ENCODE results near the gene DBF4B. TPM values are rescaled to one million over a fixed set of nuclear protein-coding genes. Genes with fewer than 3 reads are reported as not detected.
A peak's percentile ranks its signal among the peaks of the same experiment; 100 is the strongest.

Gene DBF4B
- total and polyA plus RNA-seq, 10 of the 15 experiments (the other 5 are each of a cell fraction or from before 2014, with no cell fraction given): 2.4 to 24.6 (median 16.9) TPM

GRCh38 chr17:44688200-44688599 lies 20.3 kb upstream of the DBF4B start:
- H2AFZ ChIP-seq (ENCODE audit: control insufficient read depth, low read depth, low read length): no peak overlapping the region
- WGBS (ENCODE audit: insufficient coverage, insufficient replicate concordance, low lambda C conversion rate, missing lambda C conversion rate): 97% methylated on average over 2 of the region's 2 CpGs
- intact Hi-C loops (cut with micrococcal nuclease; ENCODE audit: unreplicated experiment) (no loop called here), in situ Hi-C loops (cut with MboI) (no loop called here)
- H3K4me3 ChIP-seq: peak overlapping the region; percentile 96
- no peaks in the 10 kb centered on the region for H3K9me3 ChIP-seq (replicated peaks; ENCODE audit: control insufficient read depth, insufficient read depth, low read length)
- H3K9ac ChIP-seq (ENCODE audit: control insufficient read depth, insufficient read depth, low read length): no peak overlapping the region
- H3K36me3 ChIP-seq (ENCODE audit: control insufficient read depth in 2 of 2, insufficient read depth in 2 of 2, low read length in 1 of 2): peaks cover 0 to 8% of the 10 kb centered on the region in 2 experiments; a peak in 1 of 4 replicates
- H3K79me2 ChIP-seq (ENCODE audit: control insufficient read depth, insufficient read depth, low read length): peaks cover 18% of the 10 kb centered on the region
- H3K4me1 ChIP-seq (ENCODE audit: control insufficient read depth, insufficient read depth, low read length): peaks cover 3% of the 10 kb centered on the region
- no peaks in the 10 kb centered on the region for H4K20me1 ChIP-seq (ENCODE audit: control insufficient read depth, insufficient read depth)
- no TSS peak for BruUV-seq (replicated peaks)
- ATAC-seq: no peak
- H3K27ac ChIP-seq (ENCODE audit: control insufficient read depth, insufficient read depth): no peak overlapping the region
- RAD21 ChIA-PET (ENCODE audit: unreplicated experiment): interaction anchor here (1.0 kb wide), 1 partner anchor 155 kb away, joined by 4 read pairs; no protein-coding TSS in a partner anchor
- DNase-seq (ENCODE audit: low read depth, low spot score): no peak
- no peaks in the 10 kb centered on the region for H3K27me3 ChIP-seq (replicated peaks in 1 of 2; ENCODE audit: control insufficient read depth in 2 of 2, insufficient read depth in 2 of 2, low read length in 1 of 2)
- SMC1A ChIA-PET (ENCODE audit: uncharacterized antibody, unreplicated experiment): interaction anchor here (0.5 to 1.7 kb wide), 3 partner anchors 16 to 165 kb away, joined by 3 to 5 read pairs (median 4); no protein-coding TSS in a partner anchor
- no peak for FAIRE-seq
- H3K4me2 ChIP-seq (ENCODE audit: control insufficient read depth, insufficient read depth): peak overlapping the region; percentile 48
- POLR2A ChIA-PET: interaction anchor here (0.5 to 0.9 kb wide), 2 partner anchors 10 to 424 kb away, joined by 4 to 5 read pairs; no protein-coding TSS in a partner anchor
- CTCF ChIA-PET: interaction anchor here (1.3 to 2.3 kb wide), 3 partner anchors 15 to 155 kb away, joined by 5 to 10 read pairs (median 9); partner anchors contain the start of gene DBF4B
- TF ChIP-seq RBBP5 (conservative IDR thresholded peaks at IDR 0.05) (no peak), RAD21 (IDR thresholded peaks at IDR 0.05; ENCODE audit: insufficient read depth, low read depth, low read length) (no peak), NFYB (IDR thresholded peaks at IDR 0.05; ENCODE audit: insufficient read depth, low read depth, low read length) (no peak), SMC3 (IDR thresholded peaks at IDR 0.05; ENCODE audit: borderline replicate concordance, low read length) (no peak), FOXM1 (IDR thresholded peaks at IDR 0.05; ENCODE audit: low read depth, low read length) (no peak), RELB (IDR thresholded peaks at IDR 0.05; ENCODE audit: low read depth) (no peak), YY1 (IDR thresholded peaks at IDR 0.05; ENCODE audit: low read depth, low read length) (no peak), TCF12 (IDR thresholded peaks at IDR 0.05; ENCODE audit: low read depth, low read length) (no peak), HDAC2 (IDR thresholded peaks at IDR 0.05) (no peak), SIN3A (IDR thresholded peaks at IDR 0.05; ENCODE audit: low read depth, low read length) (no peak), RCOR1 (conservative IDR thresholded peaks at IDR 0.05; ENCODE audit: low read depth, low read length) (no peak), SRF (IDR thresholded peaks at IDR 0.05; ENCODE audit: low read depth in 2 of 2, low read length in 2 of 2) (no peak)
- TF ChIP-seq, protein P1, sequence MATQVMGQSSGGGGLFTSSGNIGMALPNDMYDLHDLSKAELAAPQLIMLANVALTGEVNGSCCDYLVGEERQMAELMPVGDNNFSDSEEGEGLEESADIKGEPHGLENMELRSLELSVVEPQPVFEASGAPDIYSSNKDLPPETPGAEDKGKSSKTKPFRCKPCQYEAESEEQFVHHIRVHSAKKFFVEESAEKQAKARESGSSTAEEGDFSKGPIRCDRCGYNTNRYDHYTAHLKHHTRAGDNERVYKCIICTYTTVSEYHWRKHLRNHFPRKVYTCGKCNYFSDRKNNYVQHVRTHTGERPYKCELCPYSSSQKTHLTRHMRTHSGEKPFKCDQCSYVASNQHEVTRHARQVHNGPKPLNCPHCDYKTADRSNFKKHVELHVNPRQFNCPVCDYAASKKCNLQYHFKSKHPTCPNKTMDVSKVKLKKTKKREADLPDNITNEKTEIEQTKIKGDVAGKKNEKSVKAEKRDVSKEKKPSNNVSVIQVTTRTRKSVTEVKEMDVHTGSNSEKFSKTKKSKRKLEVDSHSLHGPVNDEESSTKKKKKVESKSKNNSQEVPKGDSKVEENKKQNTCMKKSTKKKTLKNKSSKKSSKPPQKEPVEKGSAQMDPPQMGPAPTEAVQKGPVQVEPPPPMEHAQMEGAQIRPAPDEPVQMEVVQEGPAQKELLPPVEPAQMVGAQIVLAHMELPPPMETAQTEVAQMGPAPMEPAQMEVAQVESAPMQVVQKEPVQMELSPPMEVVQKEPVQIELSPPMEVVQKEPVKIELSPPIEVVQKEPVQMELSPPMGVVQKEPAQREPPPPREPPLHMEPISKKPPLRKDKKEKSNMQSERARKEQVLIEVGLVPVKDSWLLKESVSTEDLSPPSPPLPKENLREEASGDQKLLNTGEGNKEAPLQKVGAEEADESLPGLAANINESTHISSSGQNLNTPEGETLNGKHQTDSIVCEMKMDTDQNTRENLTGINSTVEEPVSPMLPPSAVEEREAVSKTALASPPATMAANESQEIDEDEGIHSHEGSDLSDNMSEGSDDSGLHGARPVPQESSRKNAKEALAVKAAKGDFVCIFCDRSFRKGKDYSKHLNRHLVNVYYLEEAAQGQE (IDR thresholded peaks at IDR 0.05; ENCODE audit: low read depth, low read length): no peak
- TF ChIP-seq, protein P2, sequence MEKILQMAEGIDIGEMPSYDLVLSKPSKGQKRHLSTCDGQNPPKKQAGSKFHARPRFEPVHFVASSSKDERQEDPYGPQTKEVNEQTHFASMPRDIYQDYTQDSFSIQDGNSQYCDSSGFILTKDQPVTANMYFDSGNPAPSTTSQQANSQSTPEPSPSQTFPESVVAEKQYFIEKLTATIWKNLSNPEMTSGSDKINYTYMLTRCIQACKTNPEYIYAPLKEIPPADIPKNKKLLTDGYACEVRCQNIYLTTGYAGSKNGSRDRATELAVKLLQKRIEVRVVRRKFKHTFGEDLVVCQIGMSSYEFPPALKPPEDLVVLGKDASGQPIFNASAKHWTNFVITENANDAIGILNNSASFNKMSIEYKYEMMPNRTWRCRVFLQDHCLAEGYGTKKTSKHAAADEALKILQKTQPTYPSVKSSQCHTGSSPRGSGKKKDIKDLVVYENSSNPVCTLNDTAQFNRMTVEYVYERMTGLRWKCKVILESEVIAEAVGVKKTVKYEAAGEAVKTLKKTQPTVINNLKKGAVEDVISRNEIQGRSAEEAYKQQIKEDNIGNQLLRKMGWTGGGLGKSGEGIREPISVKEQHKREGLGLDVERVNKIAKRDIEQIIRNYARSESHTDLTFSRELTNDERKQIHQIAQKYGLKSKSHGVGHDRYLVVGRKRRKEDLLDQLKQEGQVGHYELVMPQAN (conservative IDR thresholded peaks at IDR 0.05): no peak
- TF ChIP-seq, protein P3, sequence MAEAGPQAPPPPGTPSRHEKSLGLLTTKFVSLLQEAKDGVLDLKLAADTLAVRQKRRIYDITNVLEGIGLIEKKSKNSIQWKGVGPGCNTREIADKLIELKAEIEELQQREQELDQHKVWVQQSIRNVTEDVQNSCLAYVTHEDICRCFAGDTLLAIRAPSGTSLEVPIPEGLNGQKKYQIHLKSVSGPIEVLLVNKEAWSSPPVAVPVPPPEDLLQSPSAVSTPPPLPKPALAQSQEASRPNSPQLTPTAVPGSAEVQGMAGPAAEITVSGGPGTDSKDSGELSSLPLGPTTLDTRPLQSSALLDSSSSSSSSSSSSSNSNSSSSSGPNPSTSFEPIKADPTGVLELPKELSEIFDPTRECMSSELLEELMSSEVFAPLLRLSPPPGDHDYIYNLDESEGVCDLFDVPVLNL (IDR thresholded peaks at IDR 0.05; ENCODE audit: low read depth, low read length): no peak

Measured in GM12878 (cell line).